ENCODE measurements around the gene CEP78.
A peak's percentile ranks its signal among the peaks of the same experiment; 100 is the strongest.

Gene CEP78

DNA sequence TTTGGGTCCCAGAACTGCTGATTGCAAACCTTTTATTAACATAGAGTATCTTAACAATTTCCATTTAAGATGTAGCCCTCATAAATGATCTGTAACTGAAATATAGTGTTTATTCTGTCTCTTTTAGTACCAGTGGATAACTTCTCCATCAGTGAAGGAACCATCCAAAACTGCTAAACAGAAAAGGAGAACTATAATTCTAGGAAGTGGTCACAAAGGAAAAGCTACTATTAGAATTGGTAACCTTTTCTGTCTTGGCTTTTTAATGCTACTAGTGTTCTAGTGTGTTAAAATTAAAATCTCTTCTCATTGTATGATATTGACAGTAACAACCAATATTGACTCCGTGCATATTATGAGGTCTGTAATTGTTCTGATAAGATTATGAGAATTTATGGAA is 12.8 kb downstream of the CEP78 start:
- H3K4me1 ChIP-seq (ENCODE audit: insufficient read depth, poor library complexity, severe bottlenecking) = no peaks in the 10 kb centered on the region
- H3K27me3 ChIP-seq (ENCODE audit: insufficient read depth, poor library complexity, severe bottlenecking) = no peaks in the 10 kb centered on the region
- TF ChIP-seq, protein P1, sequence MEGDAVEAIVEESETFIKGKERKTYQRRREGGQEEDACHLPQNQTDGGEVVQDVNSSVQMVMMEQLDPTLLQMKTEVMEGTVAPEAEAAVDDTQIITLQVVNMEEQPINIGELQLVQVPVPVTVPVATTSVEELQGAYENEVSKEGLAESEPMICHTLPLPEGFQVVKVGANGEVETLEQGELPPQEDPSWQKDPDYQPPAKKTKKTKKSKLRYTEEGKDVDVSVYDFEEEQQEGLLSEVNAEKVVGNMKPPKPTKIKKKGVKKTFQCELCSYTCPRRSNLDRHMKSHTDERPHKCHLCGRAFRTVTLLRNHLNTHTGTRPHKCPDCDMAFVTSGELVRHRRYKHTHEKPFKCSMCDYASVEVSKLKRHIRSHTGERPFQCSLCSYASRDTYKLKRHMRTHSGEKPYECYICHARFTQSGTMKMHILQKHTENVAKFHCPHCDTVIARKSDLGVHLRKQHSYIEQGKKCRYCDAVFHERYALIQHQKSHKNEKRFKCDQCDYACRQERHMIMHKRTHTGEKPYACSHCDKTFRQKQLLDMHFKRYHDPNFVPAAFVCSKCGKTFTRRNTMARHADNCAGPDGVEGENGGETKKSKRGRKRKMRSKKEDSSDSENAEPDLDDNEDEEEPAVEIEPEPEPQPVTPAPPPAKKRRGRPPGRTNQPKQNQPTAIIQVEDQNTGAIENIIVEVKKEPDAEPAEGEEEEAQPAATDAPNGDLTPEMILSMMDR (IDR thresholded peaks at IDR 0.05; ENCODE audit: poor library complexity, severe bottlenecking) = no peak
- no peak overlapping the region for H3K27ac ChIP-seq (ENCODE audit: poor library complexity, severe bottlenecking)
- H3K4me3 ChIP-seq (ENCODE audit: severe bottlenecking) = no peak overlapping the region
- peaks cover 82% of the 10 kb centered on the region for H3K36me3 ChIP-seq (ENCODE audit: low read depth)
- no peaks in the 10 kb centered on the region for H3K9me3 ChIP-seq (ENCODE audit: severe bottlenecking)
- no peak for ATAC-seq (ENCODE audit: low read depth)
- no peak for DNase-seq (ENCODE audit: low spot score)

DNA sequence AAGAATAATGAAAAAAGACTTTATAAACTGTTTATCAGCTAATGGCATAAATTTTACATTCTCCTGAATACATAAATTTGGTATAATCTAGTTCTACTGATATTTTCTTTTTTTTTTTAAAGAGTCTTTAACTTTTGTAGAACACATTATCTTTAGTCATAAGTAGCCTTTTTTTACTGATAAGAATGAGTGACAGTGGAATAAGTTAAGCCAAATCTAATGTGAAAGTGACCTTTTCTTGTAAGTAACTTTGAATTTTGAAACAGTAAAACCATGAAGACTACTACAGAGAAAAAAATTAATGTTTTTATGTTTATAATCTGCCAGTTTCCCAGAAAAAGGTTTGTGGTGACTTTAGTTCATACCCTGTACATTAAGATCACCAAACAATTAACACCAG is 13.7 kb downstream of the CEP78 start:
- Histone ChIP-seq H3K4me3 (ENCODE audit: severe bottlenecking) (no peak overlapping the region), H3K4me1 (ENCODE audit: insufficient read depth, poor library complexity, severe bottlenecking) (no peaks in the 10 kb centered on the region), H3K9me3 (ENCODE audit: severe bottlenecking) (no peaks in the 10 kb centered on the region), H3K27me3 (ENCODE audit: insufficient read depth, poor library complexity, severe bottlenecking) (no peaks in the 10 kb centered on the region), H3K36me3 (ENCODE audit: low read depth) (peaks cover 84% of the 10 kb centered on the region), H3K27ac (ENCODE audit: poor library complexity, severe bottlenecking) (no peak overlapping the region)
- TF ChIP-seq, protein P1 (IDR thresholded peaks at IDR 0.05; ENCODE audit: poor library complexity, severe bottlenecking) = no peak
- ATAC-seq (ENCODE audit: low read depth) (no peak), DNase-seq (ENCODE audit: low spot score) (no peak)

DNA sequence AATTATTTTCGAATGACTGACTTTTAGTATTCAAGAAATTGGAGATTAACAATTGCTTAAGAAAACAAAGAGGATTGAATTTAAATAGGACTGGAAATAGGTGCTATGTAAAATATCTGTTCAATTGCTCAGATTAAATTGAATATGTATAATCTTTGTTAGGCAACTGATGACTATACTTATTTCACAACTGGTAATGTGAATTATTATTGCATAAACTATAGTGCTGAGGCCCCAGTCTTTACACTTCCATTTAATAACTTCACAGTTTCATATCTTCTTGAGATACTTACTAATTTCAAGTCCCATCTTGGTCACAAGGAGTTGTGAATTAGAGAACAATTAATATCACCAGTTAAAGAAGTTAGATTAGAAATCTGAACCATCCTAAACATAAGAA is 16.7 kb downstream of the CEP78 start:
- DNase-seq (ENCODE audit: low spot score) (no peak), ATAC-seq (ENCODE audit: low read depth) (no peak)
- TF ChIP-seq, protein P1 (IDR thresholded peaks at IDR 0.05; ENCODE audit: poor library complexity, severe bottlenecking) = no peak
- Histone ChIP-seq H3K27me3 (ENCODE audit: insufficient read depth, poor library complexity, severe bottlenecking) (no peaks in the 10 kb centered on the region), H3K27ac (ENCODE audit: poor library complexity, severe bottlenecking) (no peak overlapping the region), H3K36me3 (ENCODE audit: low read depth) (peaks cover 80% of the 10 kb centered on the region), H3K4me1 (ENCODE audit: insufficient read depth, poor library complexity, severe bottlenecking) (no peaks in the 10 kb centered on the region), H3K4me3 (ENCODE audit: severe bottlenecking) (no peak overlapping the region), H3K9me3 (ENCODE audit: severe bottlenecking) (no peaks in the 10 kb centered on the region)

DNA sequence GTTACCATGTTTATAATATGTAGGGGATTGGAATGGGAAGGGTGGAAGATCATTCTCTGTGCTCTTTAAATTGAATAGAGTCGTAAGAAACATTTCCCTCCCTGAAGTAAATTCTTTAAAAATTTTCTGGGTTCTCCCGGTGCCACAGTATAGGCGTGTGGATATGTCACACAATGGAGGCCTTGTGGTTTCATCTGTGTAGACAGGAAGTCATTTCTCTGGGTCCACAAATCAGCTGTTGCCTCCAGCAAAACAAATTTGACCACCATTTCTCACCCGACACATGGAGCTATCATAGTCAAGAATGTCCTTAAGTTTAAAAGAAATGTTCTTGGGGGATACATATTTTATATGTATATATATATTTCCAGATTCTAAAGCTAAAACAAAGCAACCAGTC is 17.4 kb downstream of the CEP78 start:
- Histone ChIP-seq H3K4me3 (ENCODE audit: severe bottlenecking) (no peak overlapping the region), H3K9me3 (ENCODE audit: severe bottlenecking) (no peaks in the 10 kb centered on the region), H3K36me3 (ENCODE audit: low read depth) (peaks cover 79% of the 10 kb centered on the region), H3K27me3 (ENCODE audit: insufficient read depth, poor library complexity, severe bottlenecking) (no peaks in the 10 kb centered on the region), H3K4me1 (ENCODE audit: insufficient read depth, poor library complexity, severe bottlenecking) (no peaks in the 10 kb centered on the region), H3K27ac (ENCODE audit: poor library complexity, severe bottlenecking) (no peak overlapping the region)
- TF ChIP-seq, protein P1 (IDR thresholded peaks at IDR 0.05; ENCODE audit: poor library complexity, severe bottlenecking) = no peak
- ATAC-seq (ENCODE audit: low read depth) = no peak
- DNase-seq (ENCODE audit: low spot score) = no peak

DNA sequence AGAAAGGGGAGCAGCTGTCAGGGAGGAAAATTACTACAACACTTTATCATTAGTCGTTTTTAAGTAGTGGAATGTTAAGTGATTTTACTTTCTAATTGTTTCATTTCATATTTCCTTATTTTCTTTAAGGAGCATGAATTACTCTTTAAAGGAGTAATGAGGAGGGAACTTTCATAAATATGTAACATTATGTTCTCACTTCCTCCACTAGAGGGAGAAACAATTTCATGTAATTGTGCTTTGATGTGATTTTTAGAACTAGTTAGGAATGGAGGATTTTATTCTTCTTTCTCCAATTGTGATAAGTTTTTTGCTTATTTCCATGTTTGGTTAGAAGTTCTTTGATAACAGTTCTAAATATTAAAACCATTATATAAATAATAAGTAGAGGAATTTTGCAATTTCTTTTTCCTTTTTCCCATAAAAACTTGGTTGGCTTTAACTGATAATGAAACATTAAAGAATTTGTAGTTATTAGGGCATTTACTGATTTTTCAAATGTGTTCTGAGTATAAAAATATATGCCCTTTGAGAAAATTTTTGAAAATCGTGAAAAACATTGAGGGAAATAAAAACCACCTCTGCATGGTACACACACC is 25.6 kb downstream of the CEP78 start:
- Histone ChIP-seq H3K36me3 (ENCODE audit: low read depth) (peaks cover 45% of the 10 kb centered on the region), H3K4me1 (ENCODE audit: insufficient read depth, poor library complexity, severe bottlenecking) (no peaks in the 10 kb centered on the region), H3K27ac (ENCODE audit: poor library complexity, severe bottlenecking) (no peak overlapping the region), H3K9me3 (ENCODE audit: severe bottlenecking) (no peaks in the 10 kb centered on the region), H3K27me3 (ENCODE audit: insufficient read depth, poor library complexity, severe bottlenecking) (no peaks in the 10 kb centered on the region), H3K4me3 (ENCODE audit: severe bottlenecking) (no peak overlapping the region)
- ATAC-seq (ENCODE audit: low read depth) = no peak
- TF ChIP-seq, protein P1 (IDR thresholded peaks at IDR 0.05; ENCODE audit: poor library complexity, severe bottlenecking) = peak; percentile 83
- DNase-seq (ENCODE audit: low spot score) = no peak

Data from RWPE2 (cell line).